Brain microvascular endothelial cell (primary cell): Measurements from ENCODE around the gene SHROOM3.
A peak's percentile ranks its signal among the peaks of the same experiment; 100 is the strongest.

Experiments used
- DNase-seq: peaks from one replicate; pipeline ENCODE4 v3.0.0-alpha.2; 2020
- H3K27ac ChIP-seq: fragments of 250-450 bp; sonication (Bioruptor Pico); 2 replicates; pipeline ENCODE4 v1.5.1; 2020; ENCODE audit warnings: mild to moderate bottlenecking, moderate library complexity
- H3K27me3 ChIP-seq: fragments of 250-450 bp; sonication (Bioruptor Pico); replicated peaks from 2 replicates; pipeline ENCODE4 v1.5.1; 2020; ENCODE audit warnings: mild to moderate bottlenecking
- H3K36me3 ChIP-seq: fragments of 250-450 bp; sonication (Bioruptor Pico); replicated peaks from 2 replicates; pipeline ENCODE4 v1.5.1; 2020; ENCODE audit warnings: mild to moderate bottlenecking
- H3K4me3 ChIP-seq: 2 replicates; pipeline ENCODE4 v1.5.1; 2011; ENCODE audit warnings: low read depth, mild to moderate bottlenecking, control low read depth, low read length, moderate library complexity
- CTCF ChIP-seq: IDR thresholded peaks from 2 replicates; pipeline ENCODE4 v1.5.1; 2011; ENCODE audit warnings: low read depth, mild to moderate bottlenecking, moderate library complexity, low read length, control low read depth, inconsistent platforms; ENCODE audit errors: missing control alignments
- in situ Hi-C: cut with HindIII; loops from 2 replicates; pipeline ENCODE4 v1.10.0; 2017; ENCODE audit warnings: low sequenced_read_pairs, low pct_ligation_motif_present

The SHROOM3 gene

GRCh38 chr4:76426272-76426671 is 8.8 kb upstream of the SHROOM3 start:
- Histone ChIP-seq H3K27me3 (no peaks in the 10 kb centered on the region), H3K27ac (no peak overlapping the region), H3K36me3 (no peaks in the 10 kb centered on the region), H3K4me3 (no peak overlapping the region)
- no peak for DNase-seq
- in situ Hi-C loops: no loop called here
- TF ChIP-seq CTCF: peak; percentile 30

GRCh38 chr4:76429636-76430035 is 5.4 kb upstream of the SHROOM3 start:
- in situ Hi-C loops: no loop called here
- no peak for DNase-seq
- H3K27ac ChIP-seq: no peak overlapping the region

GRCh38 chr4:76430519-76431388 is 4.3 kb upstream of the SHROOM3 start:
- TF ChIP-seq CTCF: peak; percentile 62
- H3K27me3 ChIP-seq: no peaks in the 10 kb centered on the region
- no peaks in the 10 kb centered on the region for H3K36me3 ChIP-seq
- H3K4me3 ChIP-seq: no peak overlapping the region
- in situ Hi-C loops: no loop called here
- H3K27ac ChIP-seq: no peak overlapping the region
- DNase-seq: peak; percentile 37

More at GRCh38 chr4:76429636-76430035, 5.4 kb upstream of the SHROOM3 start:
- Histone ChIP-seq H3K27me3 (no peaks in the 10 kb centered on the region), H3K36me3 (no peaks in the 10 kb centered on the region), H3K4me3 (no peak overlapping the region)
- TF ChIP-seq CTCF: no peak

GRCh38 chr4:76435528-76436319 is 695 bp downstream of the SHROOM3 start:
- no peaks in the 10 kb centered on the region for H3K36me3 ChIP-seq
- in situ Hi-C loops: no loop called here
- no peak overlapping the region for H3K27ac ChIP-seq
- H3K27me3 ChIP-seq: no peaks in the 10 kb centered on the region
- no peak for DNase-seq
- no peak for TF ChIP-seq CTCF
- peak overlapping the region; percentile 18 for H3K4me3 ChIP-seq

GRCh38 chr4:76439491-76439890 is 4.5 kb downstream of the SHROOM3 start:
- no peak for DNase-seq
- no peaks in the 10 kb centered on the region for H3K36me3 ChIP-seq
- no peaks in the 10 kb centered on the region for H3K27me3 ChIP-seq
- H3K4me3 ChIP-seq: no peak overlapping the region
- H3K27ac ChIP-seq: no peak overlapping the region
- TF ChIP-seq CTCF: no peak
- in situ Hi-C loops: no loop called here
